Measurements from ENCODE around the gene CTF1. TPM values are rescaled to one million over a fixed set of nuclear protein-coding genes. Genes with fewer than 3 reads are reported as not detected.

Gene CTF1
- polyA plus RNA-seq, 2 of the 4 experiments (the other 2 are of a cell fraction), result 0.23 to 0.44 TPM

- TF ChIP-seq SMC3 (IDR thresholded peaks at IDR 0.05) (no peak), POLR2A (IDR thresholded peaks at IDR 0.05; ENCODE audit: low read length) (peak; percentile 99), KDM1A (IDR thresholded peaks at IDR 0.05; ENCODE audit: low read depth) (no peak), HOXB5 (CRISPR knock-in tag; IDR thresholded peaks at IDR 0.05) (no peak; the same call in 1 of the 2 replicates), HOXA7 (CRISPR knock-in tag; IDR thresholded peaks at IDR 0.05) (no peak), JUN (IDR thresholded peaks at IDR 0.05) (peak; percentile 94 to 98), MAZ (IDR thresholded peaks at IDR 0.05; ENCODE audit: borderline replicate concordance, low read depth, low read length) (no peak), JUNB (IDR thresholded peaks at IDR 0.05) (no peak), TP53 (CRISPR knock-in tag; IDR thresholded peaks at IDR 0.05) (no peak; the same call in 1 of the 2 replicates), CHD2 (IDR thresholded peaks at IDR 0.05; ENCODE audit: low read length, partially characterized antibody) (no peak), ELK1 (IDR thresholded peaks at IDR 0.05; ENCODE audit: low read depth, low read length) (no peak), RARB (CRISPR knock-in tag; IDR thresholded peaks at IDR 0.05) (no peak), RCOR1 (IDR thresholded peaks at IDR 0.05; ENCODE audit: low read depth, low read length) (no peak), RAD21 (conservative IDR thresholded peaks at IDR 0.05 in 1 of 2, IDR thresholded peaks at IDR 0.05 in 1 of 2) (peak in 1 of 2 experiments; percentile 29; a peak in 1 of 5 replicates), PHF8 (IDR thresholded peaks at IDR 0.05; ENCODE audit: borderline replicate concordance, low read depth) (peak; percentile 78; the same call in 1 of the 2 replicates), CBX8 (IDR thresholded peaks at IDR 0.05) (no peak), MAFK (IDR thresholded peaks at IDR 0.05; ENCODE audit: partially characterized antibody) (no peak), RNF2 (IDR thresholded peaks at IDR 0.05; ENCODE audit: borderline replicate concordance, low read depth) (no peak), BHLHE40 (IDR thresholded peaks at IDR 0.05; ENCODE audit: low read depth, low read length) (no peak), ZNF302 (CRISPR knock-in tag; IDR thresholded peaks at IDR 0.05) (no peak), HES2 (IDR thresholded peaks at IDR 0.05) (no peak), HOXB13 (CRISPR knock-in tag; IDR thresholded peaks at IDR 0.05; ENCODE audit: low read depth) (no peak), EHF (CRISPR knock-in tag; IDR thresholded peaks at IDR 0.05) (peak; percentile 44; the same call in 1 of the 2 replicates), GATA3 (IDR thresholded peaks at IDR 0.05; ENCODE audit: borderline replicate concordance) (no peak), NR3C1 (IDR thresholded peaks at IDR 0.05) (no peak), PBX3 (IDR thresholded peaks at IDR 0.05) (peak; percentile 43), ZSCAN20 (CRISPR knock-in tag; IDR thresholded peaks at IDR 0.05) (no peak), EHMT2 (IDR thresholded peaks at IDR 0.05; ENCODE audit: low read depth) (no peak), FOXS1 (CRISPR knock-in tag; IDR thresholded peaks at IDR 0.05) (no peak), BCL3 (IDR thresholded peaks at IDR 0.05) (no peak; the same call in 1 of the 3 replicates), KDM5A (IDR thresholded peaks at IDR 0.05) (no peak), RFX5 (IDR thresholded peaks at IDR 0.05) (peak; percentile 42; the same call in 1 of the 2 replicates), CHD4 (IDR thresholded peaks at IDR 0.05; ENCODE audit: borderline replicate concordance) (no peak), USF2 (IDR thresholded peaks at IDR 0.05) (0 out of 2 replicates have a peak, but pooled peaks have one; percentile 12)
These were observed 21.3 kb upstream of the CTF1 start (continued) for GRCh38 chr16:30874821-30875717.

Measured in A549 (cell line).